ENCODE data around the gene RSBN1. TPM values are rescaled to one million over a fixed set of nuclear protein-coding genes. Genes with fewer than 3 reads are reported as not detected.

The RSBN1 gene
- total RNA-seq, 1 experiment from 2014 or later = 15.5 TPM

- Mint-ChIP-seq H3K4me3 (peak overlapping the region; percentile 92), H3K27ac (peak overlapping the region; percentile 97), H3K36me3 (peaks cover 16% of the 10 kb centered on the region), H3K4me1 (peaks cover 36% of the 10 kb centered on the region), H3K27me3 (ENCODE audit: low read depth) (no peaks in the 10 kb centered on the region; the same call in 1 of the 2 replicates), H3K9me3 (no peaks in the 10 kb centered on the region)
- TF ChIP-seq ZNF425 (CRISPR knock-in tag; conservative IDR thresholded peaks at IDR 0.05) (no peak), ZNF416 (CRISPR knock-in tag; IDR thresholded peaks at IDR 0.05) (no peak), USF1 (CRISPR knock-in tag; IDR thresholded peaks at IDR 0.05) (no peak), KAT7 (CRISPR knock-in tag; IDR thresholded peaks at IDR 0.05; ENCODE audit: borderline replicate concordance) (peak; percentile 59; the same call in 1 of the 2 replicates), TEAD1 (CRISPR knock-in tag; IDR thresholded peaks at IDR 0.05) (no peak), ELF4 (CRISPR knock-in tag; IDR thresholded peaks at IDR 0.05; ENCODE audit: low read depth) (no peak), EMX1 (CRISPR knock-in tag; IDR thresholded peaks at IDR 0.05) (no peak), HMGXB4 (CRISPR knock-in tag; IDR thresholded peaks at IDR 0.05) (peak; percentile 73; the same call in 1 of the 2 replicates), NR2C2 (CRISPR knock-in tag; IDR thresholded peaks at IDR 0.05) (no peak)
- POLR2A ChIA-PET = interaction anchor here (0.5 to 2.4 kb wide), 6 partner anchors 45 to 1045 kb away, joined by 3 to 19 read pairs (median 3); partner anchors contain the start of gene RSBN1
- DNase-seq (ENCODE audit: low spot score) = peak; percentile 83
- ATAC-seq = peak; percentile 59
- CTCF ChIA-PET = interaction anchor here (0.7 to 1.3 kb wide), 4 partner anchors 45 to 218 kb away, joined by 3 to 5 read pairs (median 4); partner anchors contain the start of genes AP4B1 and RSBN1
Measured at GRCh38 chr1:113758631-113759332, 53.5 kb downstream of the RSBN1 start.

- Mint-ChIP-seq H3K27me3 (ENCODE audit: low read depth) (no peaks in the 10 kb centered on the region; the same call in 1 of the 2 replicates), H3K27ac (no peak overlapping the region), H3K9me3 (no peaks in the 10 kb centered on the region), H3K36me3 (peaks cover 18% of the 10 kb centered on the region), H3K4me1 (peaks cover 30% of the 10 kb centered on the region), H3K4me3 (peak overlapping the region; percentile 92; the same call in 1 of the 2 replicates)
- DNase-seq (ENCODE audit: low spot score) (no peak), ATAC-seq (no peak)
- ChIA-PET CTCF (no interaction called here), POLR2A (interaction anchor here (0.7 kb wide), 1 partner anchor 148 kb away, joined by 3 read pairs; no protein-coding TSS in a partner anchor)
- no peak for TF ChIP-seq USF2 (CRISPR knock-in tag; IDR thresholded peaks at IDR 0.05)
- TF ChIP-seq ZBTB43 (CRISPR knock-in tag; IDR thresholded peaks at IDR 0.05) = no peak
- no peak for TF ChIP-seq ELF4 (CRISPR knock-in tag; IDR thresholded peaks at IDR 0.05; ENCODE audit: low read depth)
- no peak for TF ChIP-seq EMX1 (CRISPR knock-in tag; IDR thresholded peaks at IDR 0.05)
- TF ChIP-seq E2F5 (CRISPR knock-in tag; IDR thresholded peaks at IDR 0.05) = no peak
- TF ChIP-seq E2F1 (CRISPR knock-in tag; IDR thresholded peaks at IDR 0.05) = no peak
- TF ChIP-seq JAZF1 (CRISPR knock-in tag; IDR thresholded peaks at IDR 0.05) = no peak
- no peak for TF ChIP-seq ZNF219 (CRISPR knock-in tag; IDR thresholded peaks at IDR 0.05; ENCODE audit: borderline replicate concordance)
- TF ChIP-seq ZNF263 (CRISPR knock-in tag; IDR thresholded peaks at IDR 0.05; ENCODE audit: low read depth) = no peak
- no peak for TF ChIP-seq HMGA2 (CRISPR knock-in tag; IDR thresholded peaks at IDR 0.05)
- TF ChIP-seq IRF2 (CRISPR knock-in tag; IDR thresholded peaks at IDR 0.05; ENCODE audit: borderline replicate concordance, low read depth) = no peak
- TF ChIP-seq AR (CRISPR knock-in tag; IDR thresholded peaks at IDR 0.05) = no peak
- no peak for TF ChIP-seq ERG (CRISPR knock-in tag; IDR thresholded peaks at IDR 0.05)
Measured at GRCh38 chr1:113756461-113756860, 55.8 kb downstream of the RSBN1 start.
